IPS-20b (cell line): ENCODE measurements around the gene DIAPH2.

Source experiments
- H3K27ac ChIP-seq: one replicate; pipeline ENCODE4 v1.5.1; 2013; ENCODE audit warnings: low read length
- H3K27me3 ChIP-seq: 2 replicates; pipeline ENCODE4 v1.6.1; 2013; ENCODE audit warnings: mild to moderate bottlenecking, low read length, inconsistent platforms; ENCODE audit not compliant: insufficient read depth
- H3K36me3 ChIP-seq: 2 replicates; pipeline ENCODE4 v1.6.1; 2013; ENCODE audit warnings: low read depth, mild to moderate bottlenecking, inconsistent platforms, low read length, moderate library complexity; ENCODE audit not compliant: insufficient read depth
- H3K4me1 ChIP-seq: 2 replicates; pipeline ENCODE4 v1.6.1; 2013; ENCODE audit warnings: mild to moderate bottlenecking, control low read depth, inconsistent platforms, low read length, moderate library complexity; ENCODE audit not compliant: insufficient read depth
- H3K4me3 ChIP-seq: 2 replicates; pipeline ENCODE4 v1.5.1; 2013; ENCODE audit warnings: mild to moderate bottlenecking, low read length, inconsistent platforms
- H3K9ac ChIP-seq: 2 replicates; pipeline ENCODE4 v1.6.1; 2013; ENCODE audit warnings: low read depth, mild to moderate bottlenecking, inconsistent platforms, low read length, moderate library complexity
- H3K9me3 ChIP-seq: 2 replicates; pipeline ENCODE4 v1.6.1; 2013; ENCODE audit warnings: mild to moderate bottlenecking, low read depth, low read length, inconsistent platforms; ENCODE audit not compliant: insufficient read depth

The DIAPH2 gene

DNA sequence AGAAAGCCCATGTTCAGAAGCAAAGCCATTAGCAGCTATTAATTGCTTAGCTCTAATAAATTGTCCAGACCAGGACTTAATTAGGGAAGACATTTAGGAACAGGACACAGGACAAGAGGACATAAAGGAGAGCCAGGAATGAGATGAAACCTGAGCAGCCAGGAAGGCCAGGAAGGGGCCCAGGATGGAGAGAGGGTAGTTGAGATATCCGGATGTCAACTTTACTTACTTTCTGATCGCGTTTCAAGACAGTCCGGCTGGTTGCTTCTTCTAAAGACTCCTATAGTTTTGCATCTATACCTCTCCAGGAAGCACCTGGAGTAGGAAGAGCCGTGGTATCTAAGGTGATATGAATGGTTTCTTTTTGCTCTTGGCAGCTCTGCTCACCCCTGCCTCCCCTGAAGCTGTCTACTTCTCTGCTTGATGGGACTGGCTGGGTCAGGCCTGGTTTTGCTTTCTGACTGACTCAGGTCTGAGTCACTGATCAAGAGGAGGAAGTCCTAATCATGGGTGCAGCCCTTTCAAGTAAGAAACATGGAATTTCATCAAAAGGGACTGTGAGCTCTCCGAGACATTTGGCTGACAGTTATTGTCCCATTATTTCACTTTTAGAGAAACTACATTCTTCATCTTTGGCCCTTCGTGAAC lies 932.4 kb downstream of the DIAPH2 start:
- H3K9ac ChIP-seq: no peak overlapping the region
- no peak overlapping the region for H3K4me3 ChIP-seq
- H3K27ac ChIP-seq: no peak overlapping the region
- H3K9me3 ChIP-seq: no peaks in the 10 kb centered on the region
- H3K36me3 ChIP-seq: no peaks in the 10 kb centered on the region
- no peaks in the 10 kb centered on the region for H3K4me1 ChIP-seq
- no peaks in the 10 kb centered on the region for H3K27me3 ChIP-seq

DNA sequence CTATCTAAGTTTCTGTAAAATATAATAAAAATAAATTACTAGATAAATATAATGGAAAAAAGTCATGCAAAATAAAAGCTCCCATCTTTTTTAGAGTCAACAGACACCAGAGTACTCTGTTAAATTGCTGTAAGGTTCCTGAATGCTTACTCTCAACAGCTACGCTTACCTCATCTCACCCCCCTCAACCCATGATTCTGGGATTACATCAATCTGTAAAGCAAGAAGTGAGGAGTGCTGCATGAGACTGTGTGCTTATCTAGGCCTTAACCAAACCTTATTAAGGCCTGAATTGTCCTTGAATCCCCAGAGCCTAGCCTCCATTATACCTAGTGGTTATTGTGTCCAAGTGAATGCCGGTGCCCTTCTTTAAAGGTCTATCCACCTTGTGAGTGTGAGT lies 934.9 kb downstream of the DIAPH2 start:
- H3K36me3 ChIP-seq: no peaks in the 10 kb centered on the region
- no peak overlapping the region for H3K9ac ChIP-seq
- H3K4me3 ChIP-seq: no peak overlapping the region
- H3K27me3 ChIP-seq: no peaks in the 10 kb centered on the region
- H3K9me3 ChIP-seq: no peaks in the 10 kb centered on the region
- H3K4me1 ChIP-seq: no peaks in the 10 kb centered on the region
- H3K27ac ChIP-seq: no peak overlapping the region

DNA sequence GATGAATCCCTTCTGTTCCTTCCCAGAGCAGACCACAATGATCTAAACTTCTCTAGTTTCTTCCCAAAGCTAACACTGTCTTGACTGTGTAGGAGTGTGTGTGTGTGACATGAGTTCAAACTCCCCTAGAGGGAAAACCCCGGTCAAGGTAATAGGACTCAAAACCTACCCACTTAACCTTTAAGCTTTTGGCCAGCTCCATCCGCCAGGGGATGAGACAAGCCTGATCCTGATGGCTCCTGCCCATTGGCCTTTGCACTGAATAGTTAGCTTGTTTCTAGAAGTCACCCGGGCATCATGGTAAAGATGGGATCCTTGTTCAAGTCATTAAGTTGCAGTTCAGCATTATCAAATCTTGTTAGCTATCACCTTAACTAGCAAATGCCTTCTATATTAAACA lies 937.5 kb downstream of the DIAPH2 start:
- no peak overlapping the region for H3K27ac ChIP-seq
- no peaks in the 10 kb centered on the region for H3K36me3 ChIP-seq
- H3K9ac ChIP-seq: no peak overlapping the region
- no peaks in the 10 kb centered on the region for H3K27me3 ChIP-seq
- H3K4me3 ChIP-seq: no peak overlapping the region
- H3K4me1 ChIP-seq: no peaks in the 10 kb centered on the region
- H3K9me3 ChIP-seq: no peaks in the 10 kb centered on the region

DNA sequence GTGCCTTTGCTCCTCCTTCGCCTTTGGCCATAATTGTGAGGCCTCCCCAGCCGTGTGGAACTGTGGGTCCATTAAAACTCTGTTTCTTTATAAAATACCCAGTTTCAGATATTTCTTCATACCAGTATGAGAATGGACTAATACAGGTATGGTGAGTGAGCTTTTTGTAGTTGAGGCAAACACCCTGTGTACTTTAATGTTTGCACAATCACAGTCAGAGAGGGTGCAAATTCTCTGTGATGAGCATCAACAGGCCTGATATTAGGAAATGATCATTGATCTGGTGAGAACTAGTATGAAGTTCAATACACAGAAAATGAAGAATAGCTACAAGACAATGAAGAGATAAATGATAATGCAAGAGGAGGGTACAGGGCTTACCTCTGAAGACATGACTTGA lies 943.7 kb downstream of the DIAPH2 start:
- Histone ChIP-seq H3K4me1 (no peaks in the 10 kb centered on the region), H3K4me3 (no peak overlapping the region), H3K36me3 (no peaks in the 10 kb centered on the region), H3K9me3 (no peaks in the 10 kb centered on the region), H3K27ac (no peak overlapping the region), H3K27me3 (no peaks in the 10 kb centered on the region), H3K9ac (no peak overlapping the region)

DNA sequence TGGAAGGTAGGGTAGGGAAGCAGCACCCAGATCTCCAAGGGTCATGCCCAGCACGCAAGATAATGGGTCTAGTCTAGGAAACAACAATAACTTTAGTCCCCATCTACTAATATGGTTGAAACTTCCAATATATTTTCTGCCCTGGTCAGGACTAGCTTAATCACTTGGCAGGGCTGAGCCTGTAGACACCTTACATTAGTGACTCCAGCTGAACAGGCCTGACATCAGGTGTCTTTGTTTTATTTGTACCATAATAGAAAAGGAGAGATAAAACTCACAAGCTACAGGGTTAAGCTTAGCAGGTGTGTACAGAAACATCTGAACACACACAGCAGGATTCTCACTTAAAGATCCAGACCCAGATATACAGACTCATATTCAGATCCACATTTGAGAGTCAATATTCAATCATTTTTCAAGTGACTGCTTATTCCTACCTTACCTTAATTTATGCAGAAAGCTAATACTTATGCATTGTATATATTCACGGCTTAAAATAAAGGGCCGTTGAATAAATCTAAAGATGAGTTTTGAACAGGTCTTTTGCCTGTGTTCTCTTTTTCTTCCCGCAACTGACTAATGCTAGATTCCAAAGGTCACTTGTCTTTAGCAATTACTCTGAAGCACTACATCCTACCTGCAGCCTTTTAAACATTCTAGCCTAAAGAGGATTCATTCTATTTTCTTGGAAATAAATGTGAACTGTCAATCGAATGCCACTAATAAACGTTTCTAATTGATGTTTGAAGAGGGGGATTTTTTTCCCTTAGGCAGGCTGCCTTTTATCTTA lies 944.4 kb downstream of the DIAPH2 start:
- H3K4me3 ChIP-seq: no peak overlapping the region
- H3K9me3 ChIP-seq: no peaks in the 10 kb centered on the region
- H3K9ac ChIP-seq: no peak overlapping the region
- no peak overlapping the region for H3K27ac ChIP-seq
- no peaks in the 10 kb centered on the region for H3K36me3 ChIP-seq
- H3K4me1 ChIP-seq: no peaks in the 10 kb centered on the region
- no peaks in the 10 kb centered on the region for H3K27me3 ChIP-seq

DNA sequence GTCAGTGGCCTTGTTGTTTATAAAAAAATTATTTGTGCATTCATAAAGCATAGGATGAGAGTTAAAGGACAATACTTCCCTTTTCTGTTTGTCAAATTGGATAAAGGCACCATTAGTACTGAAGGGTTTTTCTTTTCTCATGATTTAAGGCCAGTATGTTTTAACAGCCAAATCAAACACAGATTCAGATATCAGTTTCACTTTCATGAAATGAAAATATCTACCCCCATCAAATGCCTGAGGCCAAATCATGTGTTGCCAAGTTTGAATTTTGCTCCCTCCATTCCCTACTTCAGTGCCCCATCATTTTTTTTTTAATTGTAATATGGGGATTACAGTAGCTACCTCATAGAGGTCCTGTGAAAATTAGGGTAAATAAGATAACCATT lies 944.9 kb downstream of the DIAPH2 start:
- Histone ChIP-seq H3K4me3 (no peak overlapping the region), H3K9me3 (no peaks in the 10 kb centered on the region), H3K27ac (no peak overlapping the region), H3K9ac (no peak overlapping the region), H3K27me3 (no peaks in the 10 kb centered on the region), H3K4me1 (no peaks in the 10 kb centered on the region), H3K36me3 (no peaks in the 10 kb centered on the region)

DNA sequence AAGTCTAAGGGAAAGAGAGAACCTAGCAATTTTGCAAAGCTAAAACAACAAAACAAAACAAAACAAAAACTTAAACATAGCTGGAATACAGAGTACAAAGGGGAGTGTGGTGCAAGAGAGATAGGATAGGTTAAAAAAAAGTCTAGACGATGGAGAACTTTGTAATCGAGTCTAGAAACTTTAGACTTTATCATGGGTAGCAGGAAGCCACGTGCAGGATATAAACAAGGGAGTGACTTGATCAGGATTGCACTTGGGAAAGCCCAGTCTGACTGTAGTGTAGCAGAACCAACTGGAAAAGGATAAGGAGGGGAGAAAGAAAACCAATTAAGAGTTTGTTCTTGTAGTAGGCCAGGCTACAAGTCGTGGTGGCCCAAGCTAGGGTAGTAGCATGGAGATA lies 949.2 kb downstream of the DIAPH2 start:
- Histone ChIP-seq H3K9me3 (no peaks in the 10 kb centered on the region), H3K27me3 (no peaks in the 10 kb centered on the region), H3K9ac (no peak overlapping the region), H3K4me3 (no peak overlapping the region), H3K27ac (no peak overlapping the region), H3K36me3 (no peaks in the 10 kb centered on the region), H3K4me1 (peaks cover 5% of the 10 kb centered on the region; the same call in 1 of the 2 replicates)

DNA sequence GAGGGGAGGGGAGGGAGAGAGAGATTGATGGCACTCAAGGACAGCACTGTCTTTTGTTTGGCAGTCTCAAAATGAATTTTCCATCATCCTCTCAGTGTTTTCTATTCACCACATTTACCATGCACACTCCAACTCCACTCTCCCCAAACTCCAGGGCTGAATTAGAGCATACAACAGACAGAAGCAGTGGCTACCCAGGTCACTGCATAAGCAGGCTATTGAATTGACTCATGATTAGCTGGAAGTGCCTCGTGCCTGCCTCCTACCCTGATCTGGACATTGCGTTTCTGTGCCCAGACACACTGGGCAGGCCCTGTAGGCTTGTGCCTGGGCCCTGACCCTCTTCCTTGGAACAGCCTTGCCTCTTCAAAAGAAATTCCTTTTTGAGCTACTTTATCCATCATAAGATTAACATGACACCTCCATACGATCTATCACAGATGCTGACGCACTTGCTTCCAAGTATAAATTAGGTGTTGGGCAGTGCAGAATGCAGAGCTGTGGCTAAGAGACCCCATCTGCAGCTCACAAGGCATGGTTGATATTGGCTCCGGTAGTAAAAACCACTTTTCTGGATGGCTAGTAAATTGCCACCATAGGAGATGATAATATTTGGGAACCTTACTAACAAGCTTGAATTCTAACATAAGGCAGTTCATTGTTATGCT lies 952.0 kb downstream of the DIAPH2 start:
- Histone ChIP-seq H3K9ac (no peak overlapping the region), H3K9me3 (no peaks in the 10 kb centered on the region), H3K27ac (no peak overlapping the region), H3K4me1 (peaks cover 12% of the 10 kb centered on the region), H3K4me3 (no peak overlapping the region), H3K27me3 (no peaks in the 10 kb centered on the region), H3K36me3 (no peaks in the 10 kb centered on the region)

DNA sequence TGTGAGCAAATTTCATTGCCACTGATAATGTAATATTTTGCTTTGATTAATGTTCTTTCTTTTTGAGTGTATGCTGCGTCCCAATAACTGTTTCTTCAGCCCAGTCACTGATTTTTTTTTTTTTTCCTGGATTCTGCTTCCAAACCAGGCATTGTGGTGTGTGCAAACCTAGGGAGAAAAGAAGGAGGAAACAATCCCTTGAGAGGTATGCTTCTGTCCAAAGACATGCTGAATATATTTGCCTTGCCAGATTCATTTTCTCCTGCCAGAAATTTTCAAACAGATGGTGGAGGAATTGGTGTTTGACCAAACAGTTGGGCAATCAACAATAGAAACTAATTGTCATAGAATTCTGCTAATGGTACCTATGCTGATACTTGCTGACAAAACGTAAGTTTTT lies 952.6 kb downstream of the DIAPH2 start:
- no peak overlapping the region for H3K9ac ChIP-seq
- no peaks in the 10 kb centered on the region for H3K27me3 ChIP-seq
- H3K4me1 ChIP-seq: peaks cover 12% of the 10 kb centered on the region
- H3K36me3 ChIP-seq: no peaks in the 10 kb centered on the region
- H3K9me3 ChIP-seq: no peaks in the 10 kb centered on the region
- no peak overlapping the region for H3K27ac ChIP-seq
- no peak overlapping the region for H3K4me3 ChIP-seq

DNA sequence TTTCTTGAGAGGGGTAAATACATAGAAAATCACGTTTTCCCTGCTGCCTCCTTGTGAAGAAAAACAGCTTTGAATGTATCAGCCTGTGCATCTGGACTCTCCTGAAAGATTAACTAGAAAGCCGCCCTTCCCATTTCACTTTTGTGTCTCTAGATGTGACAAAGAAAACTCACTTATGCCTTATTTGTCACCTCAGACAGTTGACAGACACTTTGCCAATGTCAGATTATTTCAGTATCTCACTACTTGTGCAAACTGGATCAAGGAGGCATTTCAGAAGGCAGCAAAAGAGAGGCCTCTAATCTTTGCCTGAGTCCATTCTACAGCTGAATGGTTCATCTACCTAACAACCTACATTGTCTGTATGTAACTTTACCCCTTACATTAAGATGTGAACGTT lies 954.0 kb downstream of the DIAPH2 start:
- Histone ChIP-seq H3K27me3 (no peaks in the 10 kb centered on the region), H3K9me3 (no peaks in the 10 kb centered on the region), H3K9ac (0 out of 2 replicates have a peak overlapping the region, but pooled peaks have one; percentile 8), H3K27ac (no peak overlapping the region), H3K4me3 (no peak overlapping the region; the same call in 1 of the 2 replicates), H3K4me1 (peaks cover 12% of the 10 kb centered on the region), H3K36me3 (no peaks in the 10 kb centered on the region)

DNA sequence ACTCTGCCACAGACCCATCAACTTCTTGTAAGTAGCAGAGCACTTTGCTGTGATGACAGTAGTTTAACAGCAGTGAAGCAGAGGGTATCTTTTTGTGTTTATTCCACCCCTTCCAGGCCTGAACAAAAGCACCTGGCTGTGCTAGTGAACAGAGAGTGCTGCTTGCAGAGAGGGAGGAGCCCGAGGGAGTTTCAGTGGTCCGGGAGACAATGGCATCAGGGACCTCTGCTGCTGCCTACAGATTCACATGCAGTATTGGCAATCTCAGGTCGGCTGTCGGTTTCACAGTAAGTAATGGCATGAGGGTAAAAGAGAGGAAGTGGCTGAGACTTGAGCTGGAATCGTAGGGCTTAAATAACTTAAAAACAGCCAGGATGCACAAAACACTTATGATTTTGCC lies 954.9 kb downstream of the DIAPH2 start:
- H3K27ac ChIP-seq: peak overlapping the region; percentile 2
- no peaks in the 10 kb centered on the region for H3K36me3 ChIP-seq
- H3K27me3 ChIP-seq: no peaks in the 10 kb centered on the region
- H3K9me3 ChIP-seq: no peaks in the 10 kb centered on the region
- H3K4me3 ChIP-seq: peak overlapping the region; percentile 6; the same call in 1 of the 2 replicates
- H3K4me1 ChIP-seq: peaks cover 12% of the 10 kb centered on the region
- H3K9ac ChIP-seq: peak overlapping the region; percentile 56; the same call in 1 of the 2 replicates
